IgD-negative memory B cell (primary cell): ENCODE data around the gene LAG3. TPM values are rescaled to one million over a fixed set of nuclear protein-coding genes. Genes with fewer than 3 reads are reported as not detected.
A peak's percentile ranks its signal among the peaks of the same experiment; 100 is the strongest.

Experiments
- H3K27ac Mint-ChIP-seq, 3 donors: one replicate each; pipeline ENCODE4 v1.8.0; 2020 to 2022; ENCODE audit warnings: mild to moderate bottlenecking in 3 of 3, mixed read lengths in 3 of 3, moderate library complexity in 1 of 3
- H3K27me3 Mint-ChIP-seq: one replicate; pipeline ENCODE4 v1.8.0; 2021; ENCODE audit warnings: mixed read lengths
- H3K36me3 Mint-ChIP-seq: one replicate; pipeline ENCODE4 v1.8.0; 2020; ENCODE audit warnings: mild to moderate bottlenecking, mixed read lengths
- H3K4me1 Mint-ChIP-seq, 3 donors: one replicate each; pipeline ENCODE4 v1.8.0; 2020 to 2022; ENCODE audit warnings: mixed read lengths in 3 of 3, mild to moderate bottlenecking in 1 of 3
- H3K4me3 Mint-ChIP-seq, 4 donors: one replicate each; pipeline ENCODE4 v1.8.0; 2020 to 2022; ENCODE audit warnings: mild to moderate bottlenecking in 4 of 4, mixed read lengths in 4 of 4, moderate library complexity in 3 of 4
- H3K9me3 Mint-ChIP-seq, 3 donors: one replicate each; pipeline ENCODE4 v1.8.0; 2020 to 2021; ENCODE audit warnings: mixed read lengths in 3 of 3, mild to moderate bottlenecking in 1 of 3
- polyA plus RNA-seq: library from polyadenylated mRNA; unstranded; fragments of 300-500 nt; fragmentation: Illumina TruSeq; gene quantifications from one replicate; pipeline ENCODE4 v1.2.3, GENCODE V29; 2021

LAG3 gene
- polyA plus RNA-seq, 1 donor from 2014 or later: 0.88 TPM

DNA sequence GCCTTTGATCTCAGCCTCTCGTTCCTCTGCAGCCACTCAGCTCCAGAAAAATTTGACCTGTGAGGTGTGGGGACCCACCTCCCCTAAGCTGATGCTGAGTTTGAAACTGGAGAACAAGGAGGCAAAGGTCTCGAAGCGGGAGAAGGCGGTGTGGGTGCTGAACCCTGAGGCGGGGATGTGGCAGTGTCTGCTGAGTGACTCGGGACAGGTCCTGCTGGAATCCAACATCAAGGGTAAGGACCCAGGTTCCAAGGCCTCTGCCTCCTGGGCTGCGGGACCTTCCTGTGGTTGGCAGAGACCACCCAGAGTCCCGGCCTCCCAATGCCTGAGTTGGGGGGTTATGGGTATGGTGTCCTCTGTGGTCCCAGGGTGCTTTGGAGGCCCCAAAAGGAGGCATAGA is 44.8 kb downstream of the LAG3 start:
- Mint-ChIP-seq H3K27ac (no peak overlapping the region), H3K36me3 (peaks cover 2% of the 10 kb centered on the region), H3K9me3 (peaks cover 0 to 2% (median 0%) of the 10 kb centered on the region in 3 donors), H3K4me3 (no peak overlapping the region), H3K27me3 (peaks cover 16% of the 10 kb centered on the region), H3K4me1 (peaks cover 10 to 12% (median 11%) of the 10 kb centered on the region in 3 donors)

DNA sequence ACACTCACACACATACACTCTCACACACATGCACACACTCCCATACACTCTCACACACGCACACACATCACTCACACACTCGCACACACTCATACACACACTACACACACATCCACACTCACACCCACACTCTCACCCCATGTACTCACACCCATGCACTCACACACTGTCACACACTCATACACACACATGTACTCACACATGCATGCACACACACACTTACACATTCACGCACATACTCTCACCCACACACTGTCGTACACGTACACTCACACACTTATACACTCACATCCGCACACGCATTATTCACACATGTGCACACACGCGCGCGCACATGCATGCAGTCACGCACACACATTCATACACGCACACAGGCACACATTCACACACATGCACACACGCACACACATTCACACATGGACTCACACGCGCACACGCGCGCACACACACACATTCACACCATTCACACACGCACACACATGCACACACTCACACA is 45.4 kb downstream of the LAG3 start:
- peaks cover 0 to 2% (median 0%) of the 10 kb centered on the region in 3 donors for H3K9me3 Mint-ChIP-seq
- H3K4me1 Mint-ChIP-seq: peaks cover 5 to 7% (median 6%) of the 10 kb centered on the region in 3 donors
- no peak overlapping the region for H3K4me3 Mint-ChIP-seq
- peaks cover 21% of the 10 kb centered on the region for H3K27me3 Mint-ChIP-seq
- peaks cover 2% of the 10 kb centered on the region for H3K36me3 Mint-ChIP-seq
- H3K27ac Mint-ChIP-seq: no peak overlapping the region

DNA sequence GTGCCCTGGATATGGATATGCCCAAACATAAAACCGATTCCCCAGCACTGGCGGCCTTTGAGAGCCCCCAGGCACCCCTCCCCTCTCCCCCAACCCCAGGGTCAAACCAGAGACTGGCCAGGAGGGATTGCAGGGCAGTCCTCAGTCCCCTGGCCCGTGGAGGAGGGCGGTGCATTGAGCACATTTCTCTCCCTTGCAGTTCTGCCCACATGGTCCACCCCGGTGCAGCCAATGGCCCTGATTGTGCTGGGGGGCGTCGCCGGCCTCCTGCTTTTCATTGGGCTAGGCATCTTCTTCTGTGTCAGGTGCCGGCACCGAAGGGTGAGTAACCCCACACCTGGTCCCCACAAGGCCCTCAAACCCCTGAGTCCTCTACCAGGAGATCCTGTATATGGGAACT is 45.9 kb downstream of the LAG3 start:
- Mint-ChIP-seq H3K36me3 (peaks cover 2% of the 10 kb centered on the region), H3K27ac (peak overlapping the region in 2 of 3 donors; percentile 53 to 54), H3K27me3 (peaks cover 21% of the 10 kb centered on the region), H3K4me3 (peak overlapping the region in 1 of 4 donors; percentile 32), H3K9me3 (peaks cover 0 to 2% (median 0%) of the 10 kb centered on the region in 3 donors), H3K4me1 (peaks cover 4 to 7% (median 5%) of the 10 kb centered on the region in 3 donors)

DNA sequence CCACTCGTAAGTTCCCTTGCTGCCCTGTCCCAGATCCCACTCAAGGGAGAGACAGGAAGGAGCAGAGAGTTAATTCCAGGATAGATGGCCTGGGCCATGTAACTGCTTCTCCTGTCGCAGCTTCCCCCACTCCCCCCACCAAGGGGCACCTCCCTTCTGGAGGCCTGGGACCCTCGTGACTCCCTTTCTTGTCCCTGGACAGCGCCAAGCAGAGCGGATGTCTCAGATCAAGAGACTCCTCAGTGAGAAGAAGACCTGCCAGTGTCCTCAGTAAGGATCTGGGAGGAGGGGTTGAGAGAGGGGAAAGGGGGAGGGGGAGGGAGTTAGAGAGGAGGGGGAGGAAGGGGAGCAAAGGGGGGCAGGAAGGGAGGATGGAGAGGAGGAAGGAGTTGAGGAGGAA is 46.3 kb downstream of the LAG3 start:
- peak overlapping the region in 2 of 3 donors; percentile 53 to 54 for H3K27ac Mint-ChIP-seq
- H3K9me3 Mint-ChIP-seq: peaks cover 0 to 2% (median 0%) of the 10 kb centered on the region in 3 donors
- H3K4me1 Mint-ChIP-seq: peaks cover 4 to 5% (median 4%) of the 10 kb centered on the region in 3 donors
- peak overlapping the region in 1 of 4 donors; percentile 32 for H3K4me3 Mint-ChIP-seq
- H3K27me3 Mint-ChIP-seq: peaks cover 25% of the 10 kb centered on the region
- H3K36me3 Mint-ChIP-seq: peaks cover 2% of the 10 kb centered on the region

DNA sequence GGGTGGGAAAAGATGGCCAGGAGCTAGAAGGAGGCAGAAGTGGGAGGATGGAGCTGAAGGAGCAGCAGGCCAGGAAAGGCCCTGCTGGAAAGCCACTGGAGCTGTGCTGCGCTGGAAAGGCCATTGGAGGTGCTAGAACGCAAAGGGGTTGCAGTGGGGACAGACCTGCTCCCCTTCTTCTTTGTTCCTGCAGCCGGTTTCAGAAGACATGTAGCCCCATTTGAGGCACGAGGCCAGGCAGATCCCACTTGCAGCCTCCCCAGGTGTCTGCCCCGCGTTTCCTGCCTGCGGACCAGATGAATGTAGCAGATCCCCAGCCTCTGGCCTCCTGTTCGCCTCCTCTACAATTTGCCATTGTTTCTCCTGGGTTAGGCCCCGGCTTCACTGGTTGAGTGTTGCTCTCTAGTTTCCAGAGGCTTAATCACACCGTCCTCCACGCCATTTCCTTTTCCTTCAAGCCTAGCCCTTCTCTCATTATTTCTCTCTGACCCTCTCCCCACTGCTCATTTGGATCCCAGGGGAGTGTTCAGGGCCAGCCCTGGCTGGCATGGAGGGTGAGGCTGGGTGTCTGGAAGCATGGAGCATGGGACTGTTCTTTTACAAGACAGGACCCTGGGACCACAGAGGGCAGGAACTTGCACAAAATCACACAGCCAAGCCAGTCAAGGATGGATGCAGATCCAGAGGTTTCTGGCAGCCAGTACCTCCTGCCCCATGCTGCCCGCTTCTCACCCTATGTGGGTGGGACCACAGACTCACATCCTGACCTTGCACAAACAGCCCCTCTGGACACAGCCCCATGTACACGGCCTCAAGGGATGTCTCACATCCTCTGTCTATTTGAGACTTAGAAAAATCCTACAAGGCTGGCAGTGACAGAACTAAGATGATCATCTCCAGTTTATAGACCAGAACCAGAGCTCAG is 47.0 kb downstream of the LAG3 start:
- H3K4me3 Mint-ChIP-seq: no peak overlapping the region
- H3K9me3 Mint-ChIP-seq: peaks cover 0 to 2% (median 0%) of the 10 kb centered on the region in 3 donors
- no peak overlapping the region for H3K27ac Mint-ChIP-seq
- H3K27me3 Mint-ChIP-seq: peaks cover 31% of the 10 kb centered on the region
- H3K36me3 Mint-ChIP-seq: peaks cover 2% of the 10 kb centered on the region
- H3K4me1 Mint-ChIP-seq: peaks cover 4 to 6% (median 5%) of the 10 kb centered on the region in 3 donors

DNA sequence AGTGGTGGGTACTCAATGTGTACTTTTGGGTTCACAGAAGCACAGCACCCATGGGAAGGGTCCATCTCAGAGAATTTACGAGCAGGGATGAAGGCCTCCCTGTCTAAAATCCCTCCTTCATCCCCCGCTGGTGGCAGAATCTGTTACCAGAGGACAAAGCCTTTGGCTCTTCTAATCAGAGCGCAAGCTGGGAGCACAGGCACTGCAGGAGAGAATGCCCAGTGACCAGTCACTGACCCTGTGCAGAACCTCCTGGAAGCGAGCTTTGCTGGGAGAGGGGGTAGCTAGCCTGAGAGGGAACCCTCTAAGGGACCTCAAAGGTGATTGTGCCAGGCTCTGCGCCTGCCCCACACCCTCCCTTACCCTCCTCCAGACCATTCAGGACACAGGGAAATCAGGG is 47.8 kb downstream of the LAG3 start:
- H3K27ac Mint-ChIP-seq: no peak overlapping the region

DNA sequence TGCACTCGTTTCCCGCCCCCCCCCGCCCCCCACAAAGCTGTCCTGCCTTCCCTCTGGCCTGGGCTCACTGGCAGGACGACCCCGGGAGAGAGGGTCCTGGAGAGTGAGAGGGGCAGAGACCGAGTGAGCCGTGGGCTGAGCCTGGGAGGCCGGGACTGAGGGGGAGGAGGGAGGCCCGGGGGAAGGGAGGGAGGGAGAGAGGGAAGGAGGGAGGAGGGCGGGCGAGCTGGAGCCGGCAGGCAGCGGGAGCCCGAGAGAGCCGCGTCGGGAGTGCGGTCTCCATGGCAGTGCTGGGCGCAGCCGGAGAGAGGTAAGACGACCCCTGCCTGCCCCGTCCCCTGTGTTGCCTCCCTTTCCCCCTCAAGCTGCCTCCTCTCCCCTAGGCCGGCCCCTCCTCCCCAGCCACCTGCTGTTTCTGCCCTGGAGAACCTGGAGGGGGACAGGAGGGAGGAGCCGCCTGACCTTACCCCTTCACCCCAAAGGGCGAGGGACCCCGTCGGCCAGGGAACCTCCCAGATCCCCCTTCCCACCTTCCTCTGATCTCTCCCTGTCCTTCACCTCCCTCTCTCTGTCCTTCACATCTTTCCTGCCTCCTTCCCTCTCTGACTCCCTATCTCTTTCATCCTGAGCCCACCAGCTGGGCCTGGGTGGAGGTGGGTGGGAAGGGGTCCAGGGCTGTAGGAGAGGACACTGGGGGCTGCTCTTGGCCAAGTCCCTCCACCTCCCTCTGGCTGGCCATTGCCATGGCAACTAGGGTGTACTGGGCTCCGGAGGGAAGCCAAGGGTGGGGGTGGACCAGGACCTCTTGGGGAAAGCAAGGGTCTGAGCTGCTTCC is 49.5 kb downstream of the LAG3 start, which contains the start of gene GPR162:
Gene GPR162, plus strand, starts transcription at position 231 of the 835 bp plus-strand sequence. CDS start 2,078 bp downstream, outside the sequence.
- H3K27me3 Mint-ChIP-seq: peaks cover 49% of the 10 kb centered on the region
- H3K4me3 Mint-ChIP-seq: peak within 1 kb of the TSS in 2 of 4 donors; percentile 67 to 78
- peaks cover under 1 to 6% (median 5%) of the 10 kb centered on the region in 3 donors for H3K4me1 Mint-ChIP-seq
- H3K36me3 Mint-ChIP-seq: peaks cover 2% of the 10 kb centered on the region
- H3K27ac Mint-ChIP-seq: no peak within 1 kb of the TSS
- H3K9me3 Mint-ChIP-seq: no peaks in the 10 kb centered on the region

More for the DNA sequence above, 47.8 kb downstream of the LAG3 start:
- peaks cover 34% of the 10 kb centered on the region for H3K27me3 Mint-ChIP-seq
- H3K4me3 Mint-ChIP-seq: peak overlapping the region in 1 of 4 donors; percentile 61
- H3K4me1 Mint-ChIP-seq: peaks cover 4 to 6% (median 5%) of the 10 kb centered on the region in 3 donors
- H3K9me3 Mint-ChIP-seq: peaks cover 0 to 2% (median 0%) of the 10 kb centered on the region in 3 donors
- peaks cover 2% of the 10 kb centered on the region for H3K36me3 Mint-ChIP-seq

DNA sequence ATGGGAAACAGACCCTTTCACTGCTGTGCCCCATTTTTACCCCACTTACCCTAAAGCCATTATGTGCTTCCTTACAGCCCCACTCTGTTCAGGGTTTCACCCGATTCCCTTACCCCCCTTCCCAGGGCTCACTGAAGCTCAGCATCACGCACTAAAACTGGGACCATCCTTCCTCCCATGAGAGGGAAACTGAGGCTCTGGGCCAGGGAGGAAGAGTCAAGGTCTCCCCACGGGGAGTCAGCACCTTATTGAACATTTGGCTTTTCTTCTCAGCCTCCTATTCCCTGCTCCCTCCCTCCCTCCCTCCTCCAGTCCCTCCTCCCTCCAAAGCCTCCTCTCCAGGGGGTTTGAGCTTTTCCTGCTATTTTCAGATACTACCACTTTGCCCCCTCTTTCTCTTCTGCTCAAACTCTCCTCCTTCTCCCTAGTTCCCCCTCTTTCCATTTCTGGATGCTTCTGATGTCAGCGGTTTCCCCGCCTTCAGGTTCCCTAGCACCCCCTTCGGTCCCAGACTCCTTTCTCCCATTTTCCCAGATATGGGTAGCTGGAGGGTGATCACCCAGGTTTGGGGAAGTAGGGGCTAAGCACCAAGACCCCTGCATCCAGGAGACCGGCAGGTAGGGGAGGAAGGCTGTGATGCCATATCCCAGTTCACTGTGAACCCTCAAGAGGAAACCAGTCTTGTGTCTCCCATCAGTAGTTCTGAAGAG is 50.3 kb downstream of the LAG3 start:
- H3K9me3 Mint-ChIP-seq: no peaks in the 10 kb centered on the region
- peaks cover 2% of the 10 kb centered on the region for H3K36me3 Mint-ChIP-seq
- H3K27ac Mint-ChIP-seq: no peak overlapping the region
- peaks cover 0 to 9% (median 8%) of the 10 kb centered on the region in 3 donors for H3K4me1 Mint-ChIP-seq
- H3K27me3 Mint-ChIP-seq: peaks cover 57% of the 10 kb centered on the region
- no peak overlapping the region for H3K4me3 Mint-ChIP-seq

DNA sequence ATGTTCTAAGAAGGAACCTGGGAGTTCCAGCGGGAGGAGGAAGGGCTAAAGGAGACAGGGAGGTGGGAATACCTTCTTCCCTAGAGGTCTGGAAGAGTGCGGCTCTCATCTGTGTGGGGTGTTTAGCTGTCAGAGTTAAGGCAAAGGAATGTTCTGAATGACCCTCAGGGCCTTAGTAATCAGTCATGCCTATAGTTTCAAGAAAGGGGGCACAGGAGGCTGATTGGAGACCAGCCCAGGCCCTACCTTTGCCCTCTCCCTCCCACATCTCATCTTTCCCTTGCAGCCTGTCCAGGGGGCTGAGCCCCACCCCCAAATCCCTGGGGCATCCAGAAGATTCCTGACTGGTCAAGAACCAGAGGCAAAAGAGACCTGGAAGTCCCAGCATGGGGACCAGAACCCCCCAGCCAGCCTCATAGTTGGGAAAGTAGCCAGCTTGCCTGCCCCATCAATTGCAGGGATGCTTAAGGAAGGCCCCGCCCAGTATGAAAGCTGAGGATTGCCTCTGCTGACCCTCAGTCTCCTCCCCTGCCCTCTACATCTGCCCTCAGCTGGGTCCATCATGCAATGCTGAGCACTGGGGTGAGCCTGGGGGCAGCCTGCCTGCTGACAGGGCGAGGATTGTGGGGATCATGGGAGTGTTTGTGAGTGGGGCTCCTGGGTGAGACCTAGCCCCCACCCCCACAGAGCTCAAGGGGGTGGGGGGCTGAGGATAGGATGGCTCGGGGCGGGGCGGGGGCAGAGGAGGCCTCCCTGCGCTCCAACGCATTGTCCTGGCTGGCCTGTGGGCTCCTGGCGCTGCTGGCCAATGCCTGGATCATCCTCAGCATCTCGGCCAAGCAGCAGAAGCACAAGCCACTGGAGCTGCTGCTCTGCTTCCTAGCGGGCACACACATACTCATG is 51.1 kb downstream of the LAG3 start:
- H3K9me3 Mint-ChIP-seq: no peaks in the 10 kb centered on the region
- H3K4me3 Mint-ChIP-seq: no peak overlapping the region
- H3K27me3 Mint-ChIP-seq: peaks cover 60% of the 10 kb centered on the region
- peaks cover 0 to 11% (median 11%) of the 10 kb centered on the region in 3 donors for H3K4me1 Mint-ChIP-seq
- no peak overlapping the region for H3K27ac Mint-ChIP-seq
- peaks cover 4% of the 10 kb centered on the region for H3K36me3 Mint-ChIP-seq

DNA sequence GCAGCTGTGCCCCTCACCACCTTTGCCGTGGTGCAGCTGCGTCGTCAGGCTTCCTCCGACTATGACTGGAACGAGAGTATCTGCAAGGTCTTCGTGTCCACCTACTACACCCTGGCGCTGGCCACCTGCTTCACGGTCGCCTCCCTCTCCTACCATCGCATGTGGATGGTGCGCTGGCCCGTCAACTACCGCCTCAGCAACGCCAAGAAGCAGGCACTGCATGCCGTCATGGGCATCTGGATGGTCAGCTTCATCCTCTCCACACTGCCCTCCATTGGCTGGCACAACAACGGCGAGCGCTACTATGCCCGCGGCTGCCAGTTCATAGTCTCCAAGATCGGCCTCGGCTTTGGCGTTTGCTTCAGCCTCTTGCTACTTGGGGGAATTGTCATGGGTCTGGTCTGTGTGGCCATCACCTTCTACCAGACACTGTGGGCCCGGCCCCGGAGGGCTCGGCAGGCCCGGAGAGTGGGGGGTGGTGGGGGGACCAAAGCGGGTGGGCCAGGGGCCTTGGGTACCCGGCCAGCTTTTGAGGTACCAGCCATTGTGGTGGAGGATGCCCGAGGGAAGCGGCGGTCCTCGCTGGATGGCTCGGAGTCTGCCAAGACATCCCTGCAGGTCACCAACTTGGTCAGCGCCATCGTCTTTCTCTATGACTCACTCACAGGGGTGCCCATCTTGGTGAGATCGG is 51.9 kb downstream of the LAG3 start:
- peaks cover 4% of the 10 kb centered on the region for H3K36me3 Mint-ChIP-seq
- peaks cover 0 to 15% (median 11%) of the 10 kb centered on the region in 3 donors for H3K4me1 Mint-ChIP-seq
- H3K9me3 Mint-ChIP-seq: no peaks in the 10 kb centered on the region
- H3K4me3 Mint-ChIP-seq: no peak overlapping the region
- no peak overlapping the region for H3K27ac Mint-ChIP-seq
- peaks cover 65% of the 10 kb centered on the region for H3K27me3 Mint-ChIP-seq

DNA sequence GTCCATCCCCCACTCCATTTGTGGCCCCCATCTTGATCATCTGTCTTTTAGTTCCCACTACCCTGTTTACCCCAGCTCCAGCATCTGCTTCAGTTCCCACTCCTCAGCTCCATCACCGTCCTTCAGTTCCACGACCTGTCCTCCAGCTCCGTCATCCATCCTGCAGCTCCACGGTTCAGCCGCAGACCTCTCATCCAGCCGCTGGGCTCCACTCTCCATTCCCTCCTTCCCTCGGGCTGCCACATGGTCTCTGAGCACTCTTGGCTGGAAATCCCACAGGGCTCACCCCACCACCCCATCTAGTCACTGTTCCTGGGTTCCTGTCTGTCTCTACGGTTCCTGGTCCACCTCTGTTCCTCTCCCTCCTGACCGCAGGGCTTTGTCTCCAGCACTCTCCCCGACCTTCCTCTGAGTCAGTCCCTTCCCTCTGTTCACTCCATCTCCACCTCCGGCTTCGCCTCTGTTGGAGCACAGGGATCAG is 52.6 kb downstream of the LAG3 start:
- H3K9me3 Mint-ChIP-seq: no peaks in the 10 kb centered on the region
- peaks cover 68% of the 10 kb centered on the region for H3K27me3 Mint-ChIP-seq
- H3K27ac Mint-ChIP-seq: no peak overlapping the region
- peaks cover 4% of the 10 kb centered on the region for H3K36me3 Mint-ChIP-seq
- no peak overlapping the region for H3K4me3 Mint-ChIP-seq
- H3K4me1 Mint-ChIP-seq: peaks cover 0 to 16% (median 11%) of the 10 kb centered on the region in 3 donors

DNA sequence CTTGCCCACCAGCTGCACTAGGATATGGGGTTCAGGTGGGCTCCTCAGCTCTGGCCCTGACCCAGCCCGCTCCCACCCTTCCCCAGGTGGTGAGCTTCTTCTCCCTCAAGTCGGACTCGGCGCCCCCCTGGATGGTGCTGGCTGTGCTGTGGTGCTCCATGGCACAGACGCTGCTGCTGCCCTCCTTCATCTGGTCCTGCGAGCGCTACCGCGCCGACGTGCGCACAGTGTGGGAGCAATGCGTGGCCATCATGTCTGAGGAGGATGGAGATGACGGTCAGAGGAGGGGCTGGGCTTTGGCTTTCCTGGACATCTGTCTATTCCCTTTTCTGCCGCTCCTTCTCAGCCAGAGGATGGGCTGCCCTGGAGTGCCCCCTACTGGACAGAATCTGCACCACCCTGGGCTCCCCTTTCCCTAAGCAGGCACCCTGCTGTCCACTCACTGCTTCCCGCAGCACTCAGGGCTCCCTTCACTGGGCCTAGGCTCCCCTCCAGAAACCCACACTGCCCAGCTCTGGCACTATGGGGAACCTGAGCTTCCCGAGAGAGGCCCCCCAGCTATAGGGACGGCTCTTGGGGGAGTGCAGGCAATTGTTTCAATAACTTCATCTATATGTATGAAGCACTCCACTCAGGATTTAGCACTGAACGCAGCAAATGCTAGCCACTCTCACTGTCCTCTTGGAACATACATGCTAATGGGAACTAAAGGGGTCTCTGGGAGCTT is 53.2 kb downstream of the LAG3 start:
- peaks cover 0 to 16% (median 11%) of the 10 kb centered on the region in 3 donors for H3K4me1 Mint-ChIP-seq

More for the DNA sequence above, 53.2 kb downstream of the LAG3 start:
- Mint-ChIP-seq H3K4me3 (peak overlapping the region in 1 of 4 donors; percentile 43), H3K36me3 (peaks cover 5% of the 10 kb centered on the region), H3K9me3 (no peaks in the 10 kb centered on the region), H3K27ac (peak overlapping the region in 1 of 3 donors; percentile 1), H3K27me3 (peaks cover 73% of the 10 kb centered on the region)
